22Rv1 (cell line): Measurements from ENCODE around the gene MOK.

Source experiments
- ZFX ChIP-seq: fragments of 450-650 bp; IDR thresholded peaks from 2 replicates; pipeline ENCODE4 v1.6.1; 2017; ENCODE audit warnings: antibody characterized with exemption, borderline replicate concordance
- TF ChIP-seq, protein P1 (sequence below): fragments of 450-650 bp; IDR thresholded peaks from 2 replicates; pipeline ENCODE4 v1.5.1; 2017; ENCODE audit warnings: mild to moderate bottlenecking

DNA sequence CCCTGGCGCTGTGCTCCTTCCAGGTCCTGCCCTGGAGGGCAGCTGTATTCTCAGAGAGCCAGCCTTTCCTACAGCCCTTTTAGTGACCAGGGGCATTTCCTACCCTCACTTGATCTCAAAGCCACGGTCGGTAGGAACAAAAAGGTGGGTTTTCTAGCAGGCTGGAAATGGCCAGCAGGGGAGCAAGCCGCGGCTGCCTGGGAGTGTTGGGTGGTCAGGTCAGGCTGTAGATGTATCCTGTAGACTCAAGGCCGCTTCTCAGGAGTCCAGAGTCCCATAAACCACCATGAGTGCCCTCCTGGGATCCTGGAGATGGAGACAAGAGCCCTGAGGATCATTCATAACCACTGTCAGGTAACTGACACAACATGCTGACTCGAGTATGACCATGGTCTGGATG is 39.1 kb upstream of the MOK start:
- TF ChIP-seq, protein P1, sequence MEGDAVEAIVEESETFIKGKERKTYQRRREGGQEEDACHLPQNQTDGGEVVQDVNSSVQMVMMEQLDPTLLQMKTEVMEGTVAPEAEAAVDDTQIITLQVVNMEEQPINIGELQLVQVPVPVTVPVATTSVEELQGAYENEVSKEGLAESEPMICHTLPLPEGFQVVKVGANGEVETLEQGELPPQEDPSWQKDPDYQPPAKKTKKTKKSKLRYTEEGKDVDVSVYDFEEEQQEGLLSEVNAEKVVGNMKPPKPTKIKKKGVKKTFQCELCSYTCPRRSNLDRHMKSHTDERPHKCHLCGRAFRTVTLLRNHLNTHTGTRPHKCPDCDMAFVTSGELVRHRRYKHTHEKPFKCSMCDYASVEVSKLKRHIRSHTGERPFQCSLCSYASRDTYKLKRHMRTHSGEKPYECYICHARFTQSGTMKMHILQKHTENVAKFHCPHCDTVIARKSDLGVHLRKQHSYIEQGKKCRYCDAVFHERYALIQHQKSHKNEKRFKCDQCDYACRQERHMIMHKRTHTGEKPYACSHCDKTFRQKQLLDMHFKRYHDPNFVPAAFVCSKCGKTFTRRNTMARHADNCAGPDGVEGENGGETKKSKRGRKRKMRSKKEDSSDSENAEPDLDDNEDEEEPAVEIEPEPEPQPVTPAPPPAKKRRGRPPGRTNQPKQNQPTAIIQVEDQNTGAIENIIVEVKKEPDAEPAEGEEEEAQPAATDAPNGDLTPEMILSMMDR: no peak
- no peak for TF ChIP-seq ZFX
